ENCODE measurements around the gene LCN1.

LCN1 gene

DNA sequence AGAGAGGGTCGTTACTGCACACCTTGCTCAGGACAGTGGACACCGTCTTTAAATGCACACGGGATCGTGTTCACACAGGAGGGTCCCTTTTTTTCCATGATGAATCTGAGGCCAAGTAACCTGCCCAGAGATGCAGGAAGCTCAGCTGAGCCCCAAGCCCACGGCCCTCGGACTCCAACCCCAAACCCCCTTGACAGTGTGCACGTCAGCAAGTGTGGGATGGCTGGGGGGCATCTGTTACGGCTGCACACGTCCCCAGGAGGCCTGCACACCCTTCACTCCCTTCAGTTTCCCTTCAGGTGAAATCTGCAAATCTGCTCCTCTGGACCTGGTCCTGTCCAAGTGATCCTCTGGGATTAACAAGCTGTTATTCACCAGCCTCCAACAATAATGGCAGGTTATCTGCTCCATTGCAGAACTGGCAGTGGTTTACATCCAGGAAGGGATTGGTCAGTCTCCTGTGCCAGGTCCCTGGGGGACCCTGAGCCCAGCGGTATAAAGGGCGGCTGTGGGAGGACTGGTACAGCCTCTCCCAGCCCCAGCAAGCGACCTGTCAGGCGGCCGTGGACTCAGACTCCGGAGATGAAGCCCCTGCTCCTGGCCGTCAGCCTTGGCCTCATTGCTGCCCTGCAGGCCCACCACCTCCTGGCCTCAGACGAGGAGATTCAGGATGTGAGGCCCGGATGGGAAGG is at the start of gene LCN1:
Gene LCN1, plus strand, starts transcription at position 525 of the 692 bp plus-strand sequence. Its CDS starts 58 bp downstream, at position 583.
- no peak for DNase-seq (ENCODE audit: low spot score)
- TF ChIP-seq, protein P1, sequence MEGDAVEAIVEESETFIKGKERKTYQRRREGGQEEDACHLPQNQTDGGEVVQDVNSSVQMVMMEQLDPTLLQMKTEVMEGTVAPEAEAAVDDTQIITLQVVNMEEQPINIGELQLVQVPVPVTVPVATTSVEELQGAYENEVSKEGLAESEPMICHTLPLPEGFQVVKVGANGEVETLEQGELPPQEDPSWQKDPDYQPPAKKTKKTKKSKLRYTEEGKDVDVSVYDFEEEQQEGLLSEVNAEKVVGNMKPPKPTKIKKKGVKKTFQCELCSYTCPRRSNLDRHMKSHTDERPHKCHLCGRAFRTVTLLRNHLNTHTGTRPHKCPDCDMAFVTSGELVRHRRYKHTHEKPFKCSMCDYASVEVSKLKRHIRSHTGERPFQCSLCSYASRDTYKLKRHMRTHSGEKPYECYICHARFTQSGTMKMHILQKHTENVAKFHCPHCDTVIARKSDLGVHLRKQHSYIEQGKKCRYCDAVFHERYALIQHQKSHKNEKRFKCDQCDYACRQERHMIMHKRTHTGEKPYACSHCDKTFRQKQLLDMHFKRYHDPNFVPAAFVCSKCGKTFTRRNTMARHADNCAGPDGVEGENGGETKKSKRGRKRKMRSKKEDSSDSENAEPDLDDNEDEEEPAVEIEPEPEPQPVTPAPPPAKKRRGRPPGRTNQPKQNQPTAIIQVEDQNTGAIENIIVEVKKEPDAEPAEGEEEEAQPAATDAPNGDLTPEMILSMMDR (IDR thresholded peaks at IDR 0.05; ENCODE audit: borderline replicate concordance, control extremely low read depth, extremely low read depth, insufficient read depth, missing control alignments): no peak
- in situ Hi-C loops (cut with MboI; ENCODE audit: low sequenced_read_pairs, unreplicated experiment): no loop called here

DNA sequence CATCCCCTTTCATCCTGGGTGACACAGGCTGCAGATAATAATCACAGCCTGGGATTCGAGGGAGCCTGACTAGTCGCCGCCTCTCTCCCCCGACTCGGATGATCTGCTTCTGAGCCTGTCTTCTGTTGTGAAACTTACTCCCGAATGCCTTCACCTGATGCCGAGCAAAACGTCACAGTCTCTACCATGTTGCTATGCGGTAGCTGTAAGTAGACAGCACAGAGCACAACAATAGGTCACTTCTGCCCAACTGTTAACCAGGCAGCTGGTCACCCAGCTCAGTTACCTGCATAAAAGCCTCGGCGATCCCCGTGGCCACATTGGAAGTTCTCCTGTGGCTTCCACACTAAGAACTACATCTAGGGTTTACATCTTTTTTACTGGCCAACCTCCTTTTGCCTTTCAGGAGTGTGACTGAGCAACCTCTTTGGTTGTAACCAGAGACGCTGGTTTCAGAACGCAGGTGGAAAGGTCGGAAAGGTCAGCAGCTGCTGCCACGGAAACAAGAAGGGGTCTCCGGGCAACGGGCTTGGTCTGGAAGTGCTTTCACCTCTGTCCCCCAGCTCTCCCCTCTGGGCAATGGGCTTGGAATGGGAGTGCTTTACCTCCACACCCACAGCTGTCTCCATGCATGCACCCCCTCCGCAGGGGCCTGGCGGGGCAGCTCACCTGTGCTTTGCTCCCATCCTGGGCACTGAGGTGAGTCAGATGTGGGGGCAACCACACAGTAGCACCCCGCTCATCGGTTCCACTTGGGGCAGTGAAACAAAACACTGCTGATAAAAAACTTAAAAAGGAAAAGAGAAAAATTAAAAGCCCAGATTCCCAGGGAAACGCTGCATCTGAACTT is 49.2 kb upstream of the LCN1 start:
- in situ Hi-C loops (cut with MboI; ENCODE audit: low sequenced_read_pairs, unreplicated experiment): no loop called here
- TF ChIP-seq, protein P1 (IDR thresholded peaks at IDR 0.05; ENCODE audit: borderline replicate concordance, control extremely low read depth, extremely low read depth, insufficient read depth, missing control alignments): no peak
- DNase-seq (ENCODE audit: low spot score): no peak

DNA sequence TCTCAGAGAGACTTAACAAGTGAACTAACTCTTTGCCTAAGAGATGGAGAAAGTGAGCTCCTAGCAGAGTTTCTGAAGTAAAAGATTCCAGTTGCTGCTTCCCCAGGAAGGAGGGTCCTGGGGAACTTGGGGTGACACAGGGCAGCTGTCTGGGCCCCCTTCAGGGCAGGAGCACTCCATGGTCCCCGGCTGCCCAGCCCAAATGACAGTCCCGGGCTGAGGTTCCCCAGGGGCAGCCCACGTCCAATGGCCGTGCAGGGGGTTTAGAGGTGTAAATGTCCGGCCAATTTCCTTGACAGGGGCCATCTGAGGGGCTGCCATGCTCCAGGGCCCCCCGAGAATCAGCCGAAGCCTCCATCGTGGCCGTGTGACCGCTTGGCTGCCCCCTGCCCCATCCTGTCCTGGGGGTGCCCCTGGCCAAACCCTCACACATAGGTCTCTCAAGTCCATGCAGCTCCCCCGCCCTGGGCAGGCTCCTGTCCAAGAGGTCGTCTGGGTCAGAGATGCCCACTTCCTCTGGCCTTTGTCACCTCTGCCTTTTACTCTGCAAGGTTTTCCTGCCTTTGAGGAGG is 47.2 kb upstream of the LCN1 start:
- in situ Hi-C loops (cut with MboI; ENCODE audit: low sequenced_read_pairs, unreplicated experiment): no loop called here
- no peak for DNase-seq (ENCODE audit: low spot score)
- TF ChIP-seq, protein P1 (IDR thresholded peaks at IDR 0.05; ENCODE audit: borderline replicate concordance, control extremely low read depth, extremely low read depth, insufficient read depth, missing control alignments): no peak

DNA sequence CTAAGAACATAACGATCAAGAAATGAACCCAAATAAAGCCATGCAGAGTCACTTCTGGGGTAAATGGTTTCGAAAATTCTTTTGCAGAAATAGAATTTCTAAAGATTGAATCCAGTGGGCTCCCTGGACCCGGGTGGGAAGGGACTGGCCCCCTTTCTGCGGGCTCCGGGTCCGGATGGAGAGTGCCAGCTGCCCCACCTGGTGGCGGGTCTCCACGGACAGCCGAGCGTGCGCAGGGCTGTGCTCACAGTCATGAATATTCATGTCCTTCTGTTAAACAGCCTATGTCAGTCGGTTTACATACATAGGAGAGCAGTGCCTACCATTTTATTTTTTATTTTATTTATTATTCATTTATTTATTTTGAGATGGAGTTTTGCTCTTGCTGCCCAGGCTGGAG is 46.3 kb upstream of the LCN1 start:
- in situ Hi-C loops (cut with MboI; ENCODE audit: low sequenced_read_pairs, unreplicated experiment): no loop called here
- DNase-seq (ENCODE audit: low spot score): peak; percentile 53
- TF ChIP-seq, protein P1 (IDR thresholded peaks at IDR 0.05; ENCODE audit: borderline replicate concordance, control extremely low read depth, extremely low read depth, insufficient read depth, missing control alignments): no peak

DNA sequence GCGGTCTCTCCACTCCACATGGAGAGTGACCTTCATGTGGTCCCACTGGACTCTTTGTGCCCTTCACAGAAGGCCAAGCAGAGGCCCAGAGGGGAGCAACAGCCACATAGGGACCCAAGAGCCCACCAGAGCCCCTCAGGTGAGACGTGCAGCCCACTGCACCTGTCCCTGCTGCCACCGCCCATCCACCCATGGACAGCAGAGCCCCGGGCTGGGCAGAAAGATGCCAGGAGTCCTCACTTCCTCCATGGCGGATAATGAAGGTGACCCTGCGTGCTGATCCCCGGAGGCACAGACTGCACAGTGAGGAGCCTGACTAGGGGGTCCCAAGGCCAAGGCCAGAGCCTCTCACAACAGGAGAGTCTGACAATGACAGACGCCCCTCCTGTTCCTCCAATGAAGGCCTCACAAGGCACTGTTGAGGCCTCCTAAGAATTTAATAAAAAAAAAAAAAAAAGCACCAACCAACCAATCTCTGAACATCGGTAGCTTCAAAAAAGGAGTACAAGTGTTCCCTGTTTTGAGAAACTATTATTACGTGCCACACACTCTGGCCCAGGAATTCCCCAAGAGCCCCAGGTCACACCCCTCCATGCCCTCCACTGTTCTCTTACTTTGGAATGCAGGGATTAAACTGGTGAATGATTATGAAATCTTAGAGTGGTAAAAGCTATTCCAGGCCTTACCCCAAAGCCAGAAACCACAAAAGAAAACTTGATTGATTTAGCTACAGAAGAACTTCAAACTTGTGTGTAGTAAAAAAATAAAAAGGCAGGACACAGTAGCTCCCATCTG is 44.5 kb upstream of the LCN1 start:
- no peak for DNase-seq (ENCODE audit: low spot score)
- in situ Hi-C loops (cut with MboI; ENCODE audit: low sequenced_read_pairs, unreplicated experiment): no loop called here
- TF ChIP-seq, protein P1 (IDR thresholded peaks at IDR 0.05; ENCODE audit: borderline replicate concordance, control extremely low read depth, extremely low read depth, insufficient read depth, missing control alignments): no peak

DNA sequence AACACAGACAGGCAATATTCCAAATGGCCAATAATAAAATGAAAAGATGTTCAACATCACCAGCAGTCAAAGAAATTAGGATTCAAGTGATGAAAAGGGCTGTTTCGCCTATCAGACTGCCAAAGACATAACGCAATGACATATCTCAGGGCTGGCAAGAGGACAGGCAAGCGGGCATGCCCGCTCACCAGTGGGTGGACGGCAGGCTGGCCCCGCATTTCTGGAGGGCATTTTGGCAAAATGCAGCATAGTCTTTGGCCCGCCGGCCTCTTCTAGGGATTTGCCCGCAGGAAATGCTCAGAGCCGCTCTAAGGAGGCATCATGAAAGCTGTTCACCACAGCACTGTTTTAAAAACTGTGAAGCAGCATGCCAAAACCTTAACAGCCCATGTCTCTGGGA is 43.0 kb upstream of the LCN1 start:
- in situ Hi-C loops (cut with MboI; ENCODE audit: low sequenced_read_pairs, unreplicated experiment): no loop called here
- DNase-seq (ENCODE audit: low spot score): no peak
- TF ChIP-seq, protein P1 (IDR thresholded peaks at IDR 0.05; ENCODE audit: borderline replicate concordance, control extremely low read depth, extremely low read depth, insufficient read depth, missing control alignments): no peak
